ACHN (cell line): Measurements from ENCODE around the gene APOOL.
"Not testable (repeated sequence)": the region's sequence is repeated elsewhere in the genome, so short reads cannot be mapped to it uniquely, and the experiment has no call there.

Experiments
- DNase-seq: peaks from one replicate; pipeline ENCODE4 v3.0.0-alpha.2; 2015
- in situ Hi-C: cut with HindIII; loops from 2 replicates; pipeline ENCODE4 v1.10.0; 2017; ENCODE audit warnings: low sequenced_read_pairs, low pct_ligation_motif_present, low pct_unique_long_range_greater_than_20kb

Gene APOOL

GRCh38 chrX:85052636-85053343, 49.1 kb downstream of the APOOL start:
- DNase-seq, result peak; percentile 40
- in situ Hi-C loops, result no loop called here

DNA sequence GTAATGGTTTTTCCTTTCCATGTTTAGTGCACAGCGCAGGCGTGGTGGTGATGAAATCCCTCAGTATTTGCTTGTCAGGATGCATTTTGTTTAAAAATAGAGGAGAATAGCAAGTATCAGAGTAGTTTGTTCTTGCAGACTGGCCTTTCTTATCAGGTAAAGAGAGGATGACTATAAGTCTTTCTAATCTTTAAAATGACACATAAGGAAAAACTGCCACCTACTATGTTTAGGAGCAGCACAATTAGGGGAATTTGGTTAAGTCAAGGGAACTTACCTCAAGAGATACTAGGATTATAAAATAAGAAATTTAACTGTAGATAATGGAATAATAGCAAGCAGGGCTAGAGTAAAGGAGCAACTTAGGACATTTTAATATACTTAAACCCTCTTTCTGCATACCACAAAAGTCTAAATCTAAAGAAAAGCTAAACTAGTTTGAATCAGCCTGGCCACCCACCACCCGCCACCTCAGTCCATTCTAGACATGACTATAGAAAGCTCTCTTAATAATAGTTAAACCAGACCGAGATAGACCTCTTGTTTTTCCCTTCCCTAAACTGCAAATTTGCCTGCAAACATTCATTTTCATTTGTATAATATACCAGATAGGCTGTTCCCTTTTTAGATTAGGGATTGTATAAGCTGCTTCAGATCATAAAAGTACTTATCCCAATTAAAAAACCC, 62.0 kb downstream of the APOOL start:
- in situ Hi-C loops, result no loop called here
- no peak for DNase-seq

GRCh38 chrX:85077247-85077646, 73.6 kb downstream of the APOOL start:
- in situ Hi-C loops, DNase-seq: not testable (repeated sequence)

GRCh38 chrX:85084770-85085393, 81.2 kb downstream of the APOOL start:
- in situ Hi-C loops, result no loop called here

DNA sequence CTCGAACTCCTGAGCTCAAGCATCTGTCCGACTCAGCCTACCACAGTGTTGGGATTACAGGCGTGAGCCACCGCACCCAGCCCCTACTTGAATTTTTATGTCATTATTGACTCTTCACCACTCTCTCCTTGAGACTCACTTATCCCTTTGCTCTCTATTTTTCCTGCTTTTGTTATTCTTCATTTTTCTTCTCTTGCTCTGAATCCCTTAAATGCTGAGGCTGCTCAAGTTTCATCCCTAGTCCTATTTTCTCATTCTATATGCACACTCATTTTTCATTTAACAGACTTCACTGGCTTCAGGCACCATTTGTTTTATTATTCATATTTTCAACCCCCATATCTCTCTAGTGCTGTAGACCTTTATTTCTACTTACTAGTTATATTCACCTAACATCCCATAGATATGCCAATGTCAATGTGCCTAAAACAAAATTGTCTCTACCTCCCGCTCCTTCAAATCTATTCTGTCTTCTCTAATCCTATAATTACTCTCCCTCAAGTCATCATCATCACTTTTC, 85.7 kb downstream of the APOOL start:
- no peak for DNase-seq
- in situ Hi-C loops, result no loop called here

More at GRCh38 chrX:85084770-85085393, 81.2 kb downstream of the APOOL start:
- peak; percentile 14 for DNase-seq

- no peak for DNase-seq
- in situ Hi-C loops, result no loop called here
Measured at GRCh38 chrX:85107407-85107806, 103.7 kb downstream of the APOOL start.

DNA sequence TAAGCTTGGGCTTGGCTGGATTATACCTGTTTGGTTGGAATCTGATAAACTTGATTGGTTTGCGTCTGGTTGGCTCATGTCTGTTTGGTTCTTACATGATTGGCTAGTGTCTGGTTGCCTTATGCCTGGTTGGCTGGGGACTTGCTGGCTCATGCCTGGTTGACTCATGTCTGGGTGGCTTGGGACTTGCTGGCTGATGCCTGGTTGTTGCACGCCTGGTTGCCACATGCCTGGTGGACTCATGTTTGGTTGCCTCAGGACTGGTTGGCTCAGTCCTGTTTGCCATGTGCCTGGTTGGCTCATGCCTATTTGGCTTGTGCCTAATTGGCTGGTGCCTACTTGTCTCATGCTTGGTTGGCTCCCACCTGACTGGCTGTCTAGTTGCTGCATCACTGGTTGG, 104.5 kb downstream of the APOOL start:
- no peak for DNase-seq
- in situ Hi-C loops, result no loop called here

DNA sequence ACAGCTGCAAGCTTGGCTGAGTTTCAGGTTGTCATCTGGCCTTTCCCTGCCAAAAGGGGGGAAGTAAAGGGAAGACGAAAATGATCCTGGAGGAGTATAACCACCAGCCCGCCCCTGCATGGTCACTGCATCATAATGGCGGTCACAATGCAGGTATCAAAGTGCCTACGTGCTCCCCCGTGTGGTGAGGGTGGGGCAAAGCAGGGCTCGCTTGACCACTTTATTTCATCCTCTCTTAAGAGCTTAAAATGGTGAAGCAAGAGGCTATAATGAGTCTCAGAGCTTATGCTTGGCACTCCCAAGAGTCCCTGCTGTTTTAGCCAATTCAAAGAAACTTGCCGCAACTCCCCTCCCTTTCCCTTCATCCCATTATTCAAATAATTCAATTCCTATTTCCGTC, 105.6 kb downstream of the APOOL start:
- peak; percentile 8 for DNase-seq
- in situ Hi-C loops, result no loop called here

- in situ Hi-C loops, result no loop called here
- peak; percentile 1 for DNase-seq
Measured at GRCh38 chrX:85111347-85111746, 107.7 kb downstream of the APOOL start.

DNA sequence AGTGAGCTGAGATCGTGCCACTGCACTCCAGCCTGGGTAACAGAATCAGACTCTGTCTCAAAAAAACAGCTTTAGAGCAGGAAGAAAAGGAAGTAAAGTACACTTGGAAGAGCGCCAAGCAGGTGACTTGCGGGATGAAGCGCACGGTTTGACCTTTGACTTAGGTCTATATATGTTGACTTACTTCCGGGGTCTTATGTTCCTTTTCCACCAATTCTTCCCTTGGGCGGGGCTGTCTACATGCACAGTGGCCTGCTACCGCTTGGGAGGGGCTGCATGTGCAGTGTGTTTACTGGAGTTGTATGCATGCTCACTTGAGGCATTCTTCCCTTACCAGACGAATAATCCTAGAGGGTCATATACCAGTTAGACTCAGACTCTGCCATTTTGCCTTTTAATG, 108.6 kb downstream of the APOOL start:
- in situ Hi-C loops, result no loop called here
- DNase-seq, result no peak

DNA sequence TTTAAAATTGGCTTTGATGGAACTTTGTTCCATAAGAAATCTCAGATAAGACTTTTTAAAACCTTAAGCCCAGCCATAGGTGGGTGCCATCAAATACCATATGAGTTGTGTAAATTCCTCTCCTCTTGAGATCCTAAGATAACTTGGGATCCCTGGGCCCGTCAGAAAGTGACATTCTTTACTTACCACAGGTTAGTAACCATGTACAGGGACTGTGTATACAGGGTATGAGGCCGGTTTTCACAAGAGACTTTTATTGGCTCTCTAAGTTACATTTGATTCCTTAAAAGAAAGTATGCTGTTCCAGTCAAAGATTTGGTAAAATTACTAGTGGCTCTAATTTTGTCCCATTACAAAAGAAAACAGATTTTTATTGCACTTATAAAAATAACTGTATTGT, 110.1 kb downstream of the APOOL start:
- in situ Hi-C loops, result no loop called here
- DNase-seq, result no peak

DNA sequence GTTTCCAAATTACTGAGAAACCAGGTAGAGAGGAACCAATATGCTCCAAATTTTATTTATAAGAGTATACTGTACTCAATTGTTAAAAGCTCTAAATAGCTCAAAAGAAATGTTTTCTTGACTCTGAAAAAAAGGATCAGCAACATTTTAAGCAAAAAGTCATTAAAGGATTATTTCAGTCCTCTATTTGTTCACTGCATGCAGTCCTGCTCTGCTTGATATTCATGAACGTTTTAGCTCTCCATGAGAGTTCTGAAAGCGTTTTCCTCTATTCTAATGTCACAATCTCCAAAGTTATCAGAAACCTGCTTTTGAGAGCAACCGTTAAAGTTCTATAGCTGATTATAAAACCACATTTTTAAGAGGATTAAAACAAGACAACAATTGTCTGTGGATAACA, 110.5 kb downstream of the APOOL start:
- in situ Hi-C loops, result no loop called here

GRCh38 chrX:85114776-85115175, 111.1 kb downstream of the APOOL start:
- no peak for DNase-seq

More for the DNA sequence above, 110.5 kb downstream of the APOOL start:
- no peak for DNase-seq

GRCh38 chrX:85115252-85115651, 111.6 kb downstream of the APOOL start:
- no peak for DNase-seq
- in situ Hi-C loops, result no loop called here

More at GRCh38 chrX:85114776-85115175, 111.1 kb downstream of the APOOL start:
- in situ Hi-C loops, result no loop called here

DNA sequence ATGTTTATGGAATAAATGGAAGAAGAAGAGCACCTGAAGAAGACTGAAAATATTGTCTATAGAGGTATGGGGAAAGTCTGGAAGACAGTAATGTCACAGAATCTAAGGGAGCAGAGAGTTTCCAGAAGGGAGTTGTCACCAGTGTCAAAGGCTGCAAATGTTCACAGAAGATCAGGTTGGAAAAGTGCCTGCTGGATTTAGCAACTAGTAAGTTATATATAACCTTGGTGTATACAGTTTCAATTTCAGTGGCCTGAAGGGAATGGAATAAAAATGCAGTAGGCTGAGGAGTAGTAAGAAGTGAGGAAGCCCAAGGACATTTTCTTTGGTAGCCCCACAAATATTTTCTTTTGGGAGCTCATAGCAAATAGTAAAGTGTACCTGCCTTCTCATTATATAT, 132.7 kb downstream of the APOOL start:
- in situ Hi-C loops, result no loop called here
- DNase-seq, result no peak

GRCh38 chrX:85139422-85139821, 135.7 kb downstream of the APOOL start:
- DNase-seq, result no peak
- in situ Hi-C loops, result no loop called here

- in situ Hi-C loops, result no loop called here
- no peak for DNase-seq
Measured at GRCh38 chrX:85140964-85141363, 137.3 kb downstream of the APOOL start.
